Activated CD8-positive, alpha-beta T cell treated with anti-CD3 and anti-CD28 coated beads for 36 hours (primary cell): ENCODE results near the gene SNAPC1. TPM values are rescaled to one million over a fixed set of nuclear protein-coding genes. Genes with fewer than 3 reads are reported as not detected.
A peak's percentile ranks its signal among the peaks of the same experiment; 100 is the strongest.
"Not testable (repeated sequence)": the region's sequence is repeated elsewhere in the genome, so short reads cannot be mapped to it uniquely, and the experiment has no call there.

Experiments
- ATAC-seq: fragments of 200-7000 bp; cut with Tn5 transposase; one replicate; pipeline ENCODE4 v1.10.0; 2021; ENCODE audit warnings: mild to moderate bottlenecking, moderate library complexity
- CTCF ChIA-PET: fragments of 350-600 bp; sonication (Branson Sonifier 250); formaldehyde crosslinking; loops from one replicate; lab custom pipeline; 2021; ENCODE audit warnings: antibody characterized with exemption; lab: Charles Lee
- POLR2A ChIA-PET: fragments of 350-600 bp; sonication (Branson Sonifier 250); formaldehyde crosslinking; loops from one replicate; lab custom pipeline; 2021; ENCODE audit warnings: antibody characterized with exemption; lab: Charles Lee
- DNase-seq: peaks from one replicate; pipeline ENCODE4 v3.0.0-alpha.2; 2020
- H3K27ac Mint-ChIP-seq: one replicate; pipeline ENCODE4 v1.8.0; 2021; ENCODE audit warnings: mild to moderate bottlenecking, mixed read lengths
- H3K27me3 Mint-ChIP-seq: one replicate; pipeline ENCODE4 v1.8.0; 2021; ENCODE audit warnings: mixed read lengths
- H3K36me3 Mint-ChIP-seq: one replicate; pipeline ENCODE4 v1.8.0; 2021; ENCODE audit warnings: low read depth, mixed read lengths
- H3K4me1 Mint-ChIP-seq: one replicate; pipeline ENCODE4 v1.8.0; 2021; ENCODE audit warnings: low read depth, mixed read lengths
- H3K4me3 Mint-ChIP-seq: one replicate; pipeline ENCODE4 v1.8.0; 2021; ENCODE audit warnings: mild to moderate bottlenecking, moderate library complexity, mixed read lengths
- H3K9me3 Mint-ChIP-seq: one replicate; pipeline ENCODE4 v1.8.0; 2021; ENCODE audit warnings: mixed read lengths
- CTCF ChIP-seq: fragments of 200-600 bp; IDR thresholded peaks from one replicate; pipeline ENCODE4 v1.8.0; 2022; ENCODE audit warnings: antibody characterized with exemption, mild to moderate bottlenecking
- intact Hi-C: fragments of 100-400 bp; cut with micrococcal nuclease; formaldehyde crosslinking; loops from one replicate; pipeline ENCODE4 v1.10.0; 2022
- total RNA-seq, 2 experiments: library from RNA; stranded (reverse); gene quantifications; one replicate each; pipeline ENCODE4 v1.2.3, GENCODE V29; 2021

The SNAPC1 gene
- total RNA-seq, 2 experiments from 2014 or later: 11.4 to 11.6 TPM

- no peak for ATAC-seq
- no peak for TF ChIP-seq CTCF
- H3K27me3 Mint-ChIP-seq: peaks cover 3% of the 10 kb centered on the region
- intact Hi-C loops: no loop called here
- peak overlapping the region; percentile 93 for H3K4me3 Mint-ChIP-seq
- peaks cover 43% of the 10 kb centered on the region for H3K36me3 Mint-ChIP-seq
- ChIA-PET POLR2A (interaction anchor here (1.0 to 1.5 kb wide), 3 partner anchors 9 to 278 kb away, joined by 3 read pairs; no protein-coding TSS in a partner anchor), CTCF (interaction anchor here (1.5 to 2.2 kb wide), 4 partner anchors 10 to 86 kb away, joined by 5 to 13 read pairs (median 10); partner anchors contain the start of gene SNAPC1)
- H3K4me1 Mint-ChIP-seq: peaks cover 30% of the 10 kb centered on the region
- H3K9me3 Mint-ChIP-seq: no peaks in the 10 kb centered on the region
- DNase-seq: no peak
- H3K27ac Mint-ChIP-seq: peak overlapping the region; percentile 67
Observed at GRCh38 chr14:61751475-61751989, 10.7 kb upstream of the SNAPC1 start.

- ATAC-seq: no peak
Observed at GRCh38 chr14:61752626-61753025, 9.6 kb upstream of the SNAPC1 start.

GRCh38 chr14:61753631-61754030, 8.6 kb upstream of the SNAPC1 start:
- no peak overlapping the region for H3K4me3 Mint-ChIP-seq
- intact Hi-C loops: no loop called here

More at GRCh38 chr14:61752626-61753025, 9.6 kb upstream of the SNAPC1 start:
- no peak for DNase-seq
- no peak overlapping the region for H3K4me3 Mint-ChIP-seq
- TF ChIP-seq CTCF: no peak
- ChIA-PET CTCF (interaction anchor here (0.6 to 2.2 kb wide), 6 partner anchors 9 to 467 kb away, joined by 3 to 13 read pairs (median 6); partner anchors contain the start of gene SNAPC1), POLR2A (interaction anchor here (0.7 to 1.5 kb wide), 4 partner anchors 8 to 1895 kb away, joined by 3 to 5 read pairs (median 4); no protein-coding TSS in a partner anchor)
- intact Hi-C loops: no loop called here
- H3K4me1 Mint-ChIP-seq: peaks cover 24% of the 10 kb centered on the region
- peaks cover 3% of the 10 kb centered on the region for H3K27me3 Mint-ChIP-seq
- no peak overlapping the region for H3K27ac Mint-ChIP-seq
- peaks cover 35% of the 10 kb centered on the region for H3K36me3 Mint-ChIP-seq
- H3K9me3 Mint-ChIP-seq: no peaks in the 10 kb centered on the region

GRCh38 chr14:61754627-61755381, 7.4 kb upstream of the SNAPC1 start:
- ChIA-PET CTCF (no interaction called here), POLR2A (interaction anchor here (0.9 to 2.0 kb wide), 2 partner anchors 10 to 15 kb away, joined by 3 to 9 read pairs; no protein-coding TSS in a partner anchor)
- DNase-seq (no peak), ATAC-seq (no peak)
- Mint-ChIP-seq H3K36me3 (peaks cover 23% of the 10 kb centered on the region), H3K27ac (no peak overlapping the region), H3K27me3 (peaks cover 3% of the 10 kb centered on the region), H3K4me3 (no peak overlapping the region), H3K4me1 (peaks cover 15% of the 10 kb centered on the region), H3K9me3 (no peaks in the 10 kb centered on the region)
- intact Hi-C loops: no loop called here
- TF ChIP-seq CTCF: no peak

More at GRCh38 chr14:61753631-61754030, 8.6 kb upstream of the SNAPC1 start:
- CTCF ChIA-PET: interaction anchor here (1.3 kb wide), 1 partner anchor 84 kb away, joined by 4 read pairs; no protein-coding TSS in a partner anchor
- no peaks in the 10 kb centered on the region for H3K9me3 Mint-ChIP-seq
- POLR2A ChIA-PET: interaction anchor here (0.7 to 0.9 kb wide), 2 partner anchors 9 to 14 kb away, joined by 3 read pairs; partner anchors contain the start of gene SNAPC1
- H3K4me1 Mint-ChIP-seq: peaks cover 21% of the 10 kb centered on the region
- H3K27ac Mint-ChIP-seq: no peak overlapping the region
- H3K27me3 Mint-ChIP-seq: peaks cover 3% of the 10 kb centered on the region
- H3K36me3 Mint-ChIP-seq: peaks cover 28% of the 10 kb centered on the region
- no peak for TF ChIP-seq CTCF
- peak; percentile 29 for DNase-seq
- peak; percentile 26 for ATAC-seq

- intact Hi-C loops, H3K27ac Mint-ChIP-seq, H3K27me3 Mint-ChIP-seq, ATAC-seq, H3K4me3 Mint-ChIP-seq, H3K9me3 Mint-ChIP-seq, DNase-seq, CTCF ChIA-PET: not testable (repeated sequence)
- Mint-ChIP-seq H3K36me3 (peaks cover 18% of the 10 kb centered on the region), H3K4me1 (peaks cover 13% of the 10 kb centered on the region)
- POLR2A ChIA-PET: interaction anchor here (2.0 kb wide), 1 partner anchor 10 kb away, joined by 9 read pairs; no protein-coding TSS in a partner anchor
Observed at GRCh38 chr14:61755382-61755742, 6.9 kb upstream of the SNAPC1 start.
